K562 (cell line): ENCODE measurements around the gene MFN1. TPM values are rescaled to one million over a fixed set of nuclear protein-coding genes. Genes with fewer than 3 reads are reported as not detected.

Source experiments
- IFI16 ChIP-seq: fragments of 250-450 bp; sonication (Bioruptor Pico); IDR thresholded peaks from 2 replicates; pipeline ENCODE4 v2.1.2; 2022; ENCODE audit warnings: mild to moderate bottlenecking, inconsistent platforms
- NFATC3 ChIP-seq: fragments of 450-650 bp; IDR thresholded peaks from 2 replicates; pipeline ENCODE4 v1.6.1; 2017; ENCODE audit warnings: mild to moderate bottlenecking
- PBX2 ChIP-seq, 2 experiments: IDR thresholded peaks in 1 of 2; conservative IDR thresholded peaks in 1 of 2; 2 replicates each; pipeline ENCODE4 v1.6.1; 2016; ENCODE audit warnings: low read depth in 2 of 2, mild to moderate bottlenecking in 1 of 2, missing compliant biosample characterization in 1 of 2, missing genetic modification characterization in 1 of 2, moderate library complexity in 1 of 2
- PHF20 ChIP-seq: fragments of 450-650 bp; IDR thresholded peaks from 2 replicates; pipeline ENCODE4 v1.6.1; 2018; ENCODE audit not compliant: partially characterized antibody
- PPARD ChIP-seq: fragments of 250-450 bp; sonication (Bioruptor Pico); IDR thresholded peaks from 2 replicates; pipeline ENCODE4 v1.8.0; 2022; ENCODE audit warnings: inconsistent platforms, mild to moderate bottlenecking, moderate library complexity
- PRPF4 ChIP-seq: fragments of 200-400 bp; formaldehyde crosslinking; IDR thresholded peaks from one replicate; pipeline ENCODE4 v1.6.1; 2017; ENCODE audit warnings: low read length, low read depth, mild to moderate bottlenecking; ENCODE audit not compliant: insufficient read depth, poor library complexity, severe bottlenecking
- PTRF ChIP-seq: fragments of 450-650 bp; IDR thresholded peaks from 2 replicates; pipeline ENCODE4 v1.6.1; 2016; ENCODE audit warnings: mild to moderate bottlenecking, missing genetic modification characterization, missing compliant biosample characterization
- PYGO2 ChIP-seq: fragments of 450-650 bp; IDR thresholded peaks from 2 replicates; pipeline ENCODE4 v1.6.1; 2016; ENCODE audit warnings: mild to moderate bottlenecking, missing genetic modification characterization, moderate library complexity, missing compliant biosample characterization
- SMARCE1 ChIP-seq: fragments of 450-650 bp; IDR thresholded peaks from 2 replicates; pipeline ENCODE4 v1.7.1; 2016; ENCODE audit warnings: mild to moderate bottlenecking
- SP2 ChIP-seq: IDR thresholded peaks from 2 replicates; pipeline ENCODE4 v1.6.1; 2011; ENCODE audit warnings: mild to moderate bottlenecking, low read depth, low read length, moderate library complexity; ENCODE audit not compliant: poor library complexity, severe bottlenecking; ENCODE audit errors: extremely low read depth
- ZNF507 ChIP-seq: conservative IDR thresholded peaks from 2 replicates; pipeline ENCODE4 v1.6.1; 2017; ENCODE audit warnings: missing genetic modification characterization, missing compliant biosample characterization
- polyA plus RNA-seq, 8 experiments: library from polyadenylated mRNA; depleted of rRNA in 4 of 8; stranded (reverse) in 5 of 8; unstranded in 3 of 8; fragments of >200 nt; fragmentation: Nextera tagmentation in 2 of 8; fragmentation: Illumina TruSeq in 1 of 8; extraction: Ambion mirVana in 2 of 8; extraction: Trizol in 1 of 8; gene quantifications; 2 replicates each; pipeline versions ENCODE4 v1.2.1 to v1.2.3, GENCODE V29; 2011 to 2014; ENCODE audit warnings: inconsistent platforms in 1 of 8, missing spikeins in 1 of 8
- total RNA-seq, 7 experiments: library from RNA; depleted of rRNA in 6 of 7; stranded (reverse); fragments of >200 nt in 6 of 7; fragmentation: Illumina TruSeq in 2 of 7; extraction: Trizol in 2 of 7; gene quantifications; 2 replicates each; pipeline versions ENCODE4 v1.2.1 to v1.2.3, GENCODE V29; 2011 to 2021; ENCODE audit warnings: low replicate concordance in 1 of 7
- TF ChIP-seq, protein P1 (sequence below): fragments of 200-800 bp; sonication (Bioruptor generic); IDR thresholded peaks from 2 replicates; pipeline ENCODE4 v1.6.1; 2016; ENCODE audit warnings: missing genetic modification characterization, missing compliant biosample characterization
- TF ChIP-seq, protein P2 (sequence below): fragments of 250-450 bp; sonication (Bioruptor Pico); IDR thresholded peaks from 2 replicates; pipeline ENCODE4 v1.4.0; 2020; ENCODE audit warnings: mild to moderate bottlenecking, moderate library complexity
- TF ChIP-seq, protein P3 (sequence below): fragments of 450-650 bp; IDR thresholded peaks from 2 replicates; pipeline ENCODE4 v1.6.1; 2016

MFN1 gene
- total and polyA plus RNA-seq, 9 of the 15 experiments (the other 6 are each of a cell fraction or from before 2014, with no cell fraction given) = 10.5 to 42.7 (median 22.6) TPM

GRCh38 chr3:179347345-179348194 lies at the start of gene MFN1 (continued):
- no peak for TF ChIP-seq PYGO2 (tag)
- no peak for TF ChIP-seq PBX2 (CRISPR knock-in tag; IDR thresholded peaks at IDR 0.05; ENCODE audit: low read depth)
- TF ChIP-seq PBX2 (tag; conservative IDR thresholded peaks at IDR 0.05; ENCODE audit: low read depth) = no peak
- TF ChIP-seq SMARCE1 = no peak
- TF ChIP-seq PRPF4 = no peak
- TF ChIP-seq IFI16 (CRISPR knock-in tag) = no peak
- TF ChIP-seq, protein P1, sequence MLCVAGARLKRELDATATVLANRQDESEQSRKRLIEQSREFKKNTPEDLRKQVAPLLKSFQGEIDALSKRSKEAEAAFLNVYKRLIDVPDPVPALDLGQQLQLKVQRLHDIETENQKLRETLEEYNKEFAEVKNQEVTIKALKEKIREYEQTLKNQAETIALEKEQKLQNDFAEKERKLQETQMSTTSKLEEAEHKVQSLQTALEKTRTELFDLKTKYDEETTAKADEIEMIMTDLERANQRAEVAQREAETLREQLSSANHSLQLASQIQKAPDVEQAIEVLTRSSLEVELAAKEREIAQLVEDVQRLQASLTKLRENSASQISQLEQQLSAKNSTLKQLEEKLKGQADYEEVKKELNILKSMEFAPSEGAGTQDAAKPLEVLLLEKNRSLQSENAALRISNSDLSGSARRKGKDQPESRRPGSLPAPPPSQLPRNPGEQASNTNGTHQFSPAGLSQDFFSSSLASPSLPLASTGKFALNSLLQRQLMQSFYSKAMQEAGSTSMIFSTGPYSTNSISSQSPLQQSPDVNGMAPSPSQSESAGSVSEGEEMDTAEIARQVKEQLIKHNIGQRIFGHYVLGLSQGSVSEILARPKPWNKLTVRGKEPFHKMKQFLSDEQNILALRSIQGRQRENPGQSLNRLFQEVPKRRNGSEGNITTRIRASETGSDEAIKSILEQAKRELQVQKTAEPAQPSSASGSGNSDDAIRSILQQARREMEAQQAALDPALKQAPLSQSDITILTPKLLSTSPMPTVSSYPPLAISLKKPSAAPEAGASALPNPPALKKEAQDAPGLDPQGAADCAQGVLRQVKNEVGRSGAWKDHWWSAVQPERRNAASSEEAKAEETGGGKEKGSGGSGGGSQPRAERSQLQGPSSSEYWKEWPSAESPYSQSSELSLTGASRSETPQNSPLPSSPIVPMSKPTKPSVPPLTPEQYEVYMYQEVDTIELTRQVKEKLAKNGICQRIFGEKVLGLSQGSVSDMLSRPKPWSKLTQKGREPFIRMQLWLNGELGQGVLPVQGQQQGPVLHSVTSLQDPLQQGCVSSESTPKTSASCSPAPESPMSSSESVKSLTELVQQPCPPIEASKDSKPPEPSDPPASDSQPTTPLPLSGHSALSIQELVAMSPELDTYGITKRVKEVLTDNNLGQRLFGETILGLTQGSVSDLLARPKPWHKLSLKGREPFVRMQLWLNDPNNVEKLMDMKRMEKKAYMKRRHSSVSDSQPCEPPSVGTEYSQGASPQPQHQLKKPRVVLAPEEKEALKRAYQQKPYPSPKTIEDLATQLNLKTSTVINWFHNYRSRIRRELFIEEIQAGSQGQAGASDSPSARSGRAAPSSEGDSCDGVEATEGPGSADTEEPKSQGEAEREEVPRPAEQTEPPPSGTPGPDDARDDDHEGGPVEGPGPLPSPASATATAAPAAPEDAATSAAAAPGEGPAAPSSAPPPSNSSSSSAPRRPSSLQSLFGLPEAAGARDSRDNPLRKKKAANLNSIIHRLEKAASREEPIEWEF (CRISPR knock-in tag) = no peak
- no peak for TF ChIP-seq SP2
- TF ChIP-seq NFATC3 = no peak
- TF ChIP-seq, protein P2, sequence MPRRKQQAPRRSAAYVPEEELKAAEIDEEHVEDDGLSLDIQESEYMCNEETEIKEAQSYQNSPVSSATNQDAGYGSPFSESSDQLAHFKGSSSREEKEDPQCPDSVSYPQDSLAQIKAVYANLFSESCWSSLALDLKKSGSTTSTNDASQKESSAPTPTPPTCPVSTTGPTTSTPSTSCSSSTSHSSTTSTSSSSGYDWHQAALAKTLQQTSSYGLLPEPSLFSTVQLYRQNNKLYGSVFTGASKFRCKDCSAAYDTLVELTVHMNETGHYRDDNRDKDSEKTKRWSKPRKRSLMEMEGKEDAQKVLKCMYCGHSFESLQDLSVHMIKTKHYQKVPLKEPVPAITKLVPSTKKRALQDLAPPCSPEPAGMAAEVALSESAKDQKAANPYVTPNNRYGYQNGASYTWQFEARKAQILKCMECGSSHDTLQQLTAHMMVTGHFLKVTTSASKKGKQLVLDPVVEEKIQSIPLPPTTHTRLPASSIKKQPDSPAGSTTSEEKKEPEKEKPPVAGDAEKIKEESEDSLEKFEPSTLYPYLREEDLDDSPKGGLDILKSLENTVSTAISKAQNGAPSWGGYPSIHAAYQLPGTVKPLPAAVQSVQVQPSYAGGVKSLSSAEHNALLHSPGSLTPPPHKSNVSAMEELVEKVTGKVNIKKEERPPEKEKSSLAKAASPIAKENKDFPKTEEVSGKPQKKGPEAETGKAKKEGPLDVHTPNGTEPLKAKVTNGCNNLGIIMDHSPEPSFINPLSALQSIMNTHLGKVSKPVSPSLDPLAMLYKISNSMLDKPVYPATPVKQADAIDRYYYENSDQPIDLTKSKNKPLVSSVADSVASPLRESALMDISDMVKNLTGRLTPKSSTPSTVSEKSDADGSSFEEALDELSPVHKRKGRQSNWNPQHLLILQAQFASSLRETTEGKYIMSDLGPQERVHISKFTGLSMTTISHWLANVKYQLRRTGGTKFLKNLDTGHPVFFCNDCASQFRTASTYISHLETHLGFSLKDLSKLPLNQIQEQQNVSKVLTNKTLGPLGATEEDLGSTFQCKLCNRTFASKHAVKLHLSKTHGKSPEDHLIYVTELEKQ (CRISPR knock-in tag) = no peak
- TF ChIP-seq PTRF (tag) = no peak
- no peak for TF ChIP-seq ZNF507
- TF ChIP-seq, protein P3, sequence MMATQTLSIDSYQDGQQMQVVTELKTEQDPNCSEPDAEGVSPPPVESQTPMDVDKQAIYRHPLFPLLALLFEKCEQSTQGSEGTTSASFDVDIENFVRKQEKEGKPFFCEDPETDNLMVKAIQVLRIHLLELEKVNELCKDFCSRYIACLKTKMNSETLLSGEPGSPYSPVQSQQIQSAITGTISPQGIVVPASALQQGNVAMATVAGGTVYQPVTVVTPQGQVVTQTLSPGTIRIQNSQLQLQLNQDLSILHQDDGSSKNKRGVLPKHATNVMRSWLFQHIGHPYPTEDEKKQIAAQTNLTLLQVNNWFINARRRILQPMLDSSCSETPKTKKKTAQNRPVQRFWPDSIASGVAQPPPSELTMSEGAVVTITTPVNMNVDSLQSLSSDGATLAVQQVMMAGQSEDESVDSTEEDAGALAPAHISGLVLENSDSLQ = peak; percentile 50
- peak; percentile 74 for TF ChIP-seq PHF20
- no peak for TF ChIP-seq PPARD (CRISPR knock-in tag)
